ENCODE results near the gene PPP1CA.
"Not testable (repeated sequence)": the region's sequence is repeated elsewhere in the genome, so short reads cannot be mapped to it uniquely, and the experiment has no call there.

Gene PPP1CA

DNA sequence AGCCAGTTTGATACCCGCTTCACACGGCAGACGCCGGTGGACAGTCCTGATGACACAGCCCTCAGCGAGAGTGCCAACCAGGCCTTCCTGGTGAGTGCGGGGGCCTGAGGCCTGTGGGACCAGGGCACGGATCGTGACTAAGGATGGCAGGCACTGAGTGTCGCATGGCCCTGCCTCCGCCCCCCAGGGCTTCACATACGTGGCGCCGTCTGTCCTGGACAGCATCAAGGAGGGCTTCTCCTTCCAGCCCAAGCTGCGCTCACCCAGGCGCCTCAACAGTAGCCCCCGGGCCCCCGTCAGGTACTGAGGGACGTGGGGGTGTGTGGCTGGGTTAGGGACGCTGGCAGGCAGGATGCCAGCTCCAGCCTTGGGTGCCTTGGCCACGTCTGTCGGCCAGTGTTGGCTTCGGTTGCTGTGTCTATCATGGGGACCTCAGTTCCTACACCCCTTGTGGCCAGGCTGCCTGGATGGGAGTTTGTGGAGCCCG, 32.8 kb upstream of the PPP1CA start:
- no peak for DNase-seq

DNA sequence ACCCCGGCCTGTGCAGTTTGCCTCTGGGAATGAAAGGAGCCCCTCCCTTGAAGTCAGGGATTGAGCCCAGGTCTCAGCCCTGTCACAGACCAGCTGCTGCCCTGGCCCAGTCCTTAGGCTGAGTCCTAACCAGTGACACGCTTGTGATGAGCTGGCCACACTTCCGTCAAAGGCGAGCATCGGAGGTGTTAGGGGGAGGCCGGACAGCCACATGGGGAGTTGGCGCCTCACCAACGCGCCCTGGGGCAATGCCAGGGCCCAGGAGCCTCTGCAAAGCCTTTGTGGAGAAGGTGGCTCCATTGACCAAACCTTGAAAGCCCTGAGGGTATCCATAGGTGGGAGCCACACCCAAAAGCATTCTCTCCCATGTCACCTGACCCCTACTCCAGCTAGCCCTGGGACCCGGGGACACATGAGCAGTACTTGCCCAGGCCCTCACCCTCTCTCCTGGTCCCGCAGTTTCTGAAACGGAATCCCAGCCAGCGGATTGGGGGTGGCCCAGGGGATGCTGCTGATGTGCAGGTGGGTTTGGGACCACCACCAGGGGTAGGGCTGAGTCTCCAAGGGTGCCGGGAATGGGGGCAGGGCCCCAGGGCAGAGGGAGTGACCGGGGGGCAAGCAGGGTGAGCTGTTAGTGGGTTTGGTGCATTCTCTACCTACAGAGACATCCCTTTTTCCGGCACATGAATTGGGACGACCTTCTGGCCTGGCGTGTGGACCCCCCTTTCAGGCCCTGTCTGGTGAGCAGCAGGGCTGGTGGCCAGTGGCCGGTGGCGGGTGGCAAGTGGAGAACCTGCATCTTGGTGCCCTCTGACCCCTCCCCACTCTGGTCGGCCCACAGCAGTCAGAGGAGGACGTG, 32.1 kb upstream of the PPP1CA start:
- DNase-seq, result no peak

DNA sequence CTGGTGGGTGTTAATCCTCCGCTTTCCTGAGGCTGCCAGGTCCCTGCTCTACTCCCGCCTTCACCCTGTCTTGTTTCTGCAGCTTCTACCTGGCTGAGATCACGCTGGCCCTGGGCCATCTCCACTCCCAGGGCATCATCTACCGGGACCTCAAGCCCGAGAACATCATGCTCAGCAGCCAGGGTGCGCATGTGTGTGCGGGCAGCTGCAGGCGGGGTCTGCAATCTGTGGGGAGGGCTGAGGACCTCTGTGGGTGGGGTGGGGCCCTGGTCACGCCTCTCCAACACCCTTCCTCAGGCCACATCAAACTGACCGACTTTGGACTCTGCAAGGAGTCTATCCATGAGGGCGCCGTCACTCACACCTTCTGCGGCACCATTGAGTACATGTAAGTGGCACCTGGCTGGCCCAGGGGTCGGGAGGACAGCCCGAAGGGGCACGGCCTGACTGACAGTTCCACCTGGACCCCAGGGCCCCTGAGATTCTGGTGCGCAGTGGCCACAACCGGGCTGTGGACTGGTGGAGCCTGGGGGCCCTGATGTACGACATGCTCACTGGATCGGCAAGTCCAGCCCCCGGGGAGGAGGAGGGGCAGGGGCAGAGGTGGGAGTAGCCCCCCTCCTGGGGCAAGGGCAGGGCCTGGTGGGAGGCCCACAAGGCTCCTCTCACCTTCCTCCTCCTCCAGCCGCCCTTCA, 31.1 kb upstream of the PPP1CA start:
- DNase-seq, result no peak

DNA sequence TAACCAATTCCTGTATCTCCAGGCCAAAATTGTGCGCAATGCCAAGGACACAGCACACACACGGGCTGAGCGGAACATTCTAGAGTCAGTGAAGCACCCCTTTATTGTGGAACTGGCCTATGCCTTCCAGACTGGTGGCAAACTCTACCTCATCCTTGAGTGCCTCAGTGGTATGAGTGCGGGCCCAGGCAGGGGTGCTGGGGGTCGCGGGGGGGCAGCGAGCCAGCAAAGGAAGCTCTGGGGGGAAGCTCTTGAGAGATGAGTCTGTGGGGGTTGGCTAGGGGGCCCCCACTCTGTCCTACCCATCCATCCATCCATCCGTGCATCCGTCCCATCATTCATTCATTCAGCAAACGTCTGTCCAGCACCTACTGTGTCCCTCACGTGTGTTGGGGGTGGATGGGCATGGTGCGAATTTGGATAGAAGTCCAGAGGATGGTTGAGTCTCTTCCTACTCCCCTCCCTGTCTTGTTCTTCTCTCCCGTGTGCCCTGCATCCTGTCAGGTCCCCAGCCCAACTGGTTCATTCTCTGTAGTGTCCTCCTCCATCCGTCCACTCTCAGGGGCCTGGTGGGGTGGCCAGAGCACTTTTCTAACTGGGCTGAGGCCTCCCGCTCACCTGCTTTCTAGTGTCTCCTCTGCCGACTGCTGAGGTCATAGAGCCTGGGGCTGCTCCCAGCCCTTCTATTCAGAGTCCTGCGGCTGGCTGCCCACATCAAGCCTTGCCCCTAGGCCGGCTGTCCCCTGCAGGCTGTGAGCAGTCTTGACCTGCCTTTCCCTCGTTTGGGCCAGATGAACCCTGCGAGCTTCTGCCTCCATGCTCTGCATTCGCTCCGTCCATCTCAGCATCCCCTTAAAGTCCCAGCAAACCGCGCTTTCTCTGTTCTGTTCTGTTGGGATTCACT, 29.9 kb upstream of the PPP1CA start:
- no peak for DNase-seq

DNA sequence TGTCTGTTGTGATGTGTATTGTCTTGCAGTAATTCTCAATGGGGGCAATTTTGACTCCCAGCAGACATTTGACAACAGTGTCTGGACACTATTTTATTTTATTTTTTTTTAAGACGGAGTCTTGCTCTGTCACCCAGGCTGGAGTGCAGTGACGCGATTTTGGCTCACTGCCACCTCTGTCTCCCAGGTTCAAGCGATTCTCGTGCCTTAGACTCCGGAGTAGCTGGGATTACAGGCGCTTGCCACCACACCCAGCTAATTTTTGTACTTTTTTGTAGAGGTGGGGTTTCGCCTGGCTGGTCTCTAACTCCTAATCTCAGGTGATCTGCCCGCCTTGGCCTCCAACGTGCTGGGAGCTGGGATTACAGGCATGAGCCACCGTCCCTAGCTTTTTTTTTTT, 28.1 kb upstream of the PPP1CA start:
- no peak for DNase-seq

DNA sequence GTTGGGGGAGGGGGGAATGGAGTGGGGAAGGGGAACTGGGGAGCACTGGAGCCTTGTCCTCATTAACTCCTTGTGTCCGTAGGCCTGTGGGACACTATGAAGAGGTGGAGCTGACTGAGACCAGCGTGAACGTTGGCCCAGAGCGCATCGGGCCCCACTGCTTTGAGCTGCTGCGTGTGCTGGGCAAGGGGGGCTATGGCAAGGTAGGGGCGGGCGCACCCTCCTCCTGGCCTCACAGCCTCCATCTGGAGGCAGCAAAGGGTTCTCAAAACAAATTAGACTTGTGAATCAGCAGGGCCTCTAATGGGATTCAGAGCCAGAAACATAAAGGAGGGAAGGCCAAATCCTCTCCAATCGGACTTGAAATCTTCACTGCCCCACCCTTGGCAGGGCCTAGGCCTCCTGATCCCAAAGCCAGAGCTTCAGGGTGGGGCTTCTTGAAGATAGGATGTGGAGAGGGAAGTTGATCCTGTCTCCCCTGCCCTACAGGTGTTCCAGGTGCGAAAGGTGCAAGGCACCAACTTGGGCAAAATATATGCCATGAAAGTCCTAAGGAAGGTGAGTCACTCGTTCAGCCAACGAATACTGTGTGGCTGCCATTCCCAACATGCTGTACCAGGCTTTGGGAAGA, 27.5 kb upstream of the PPP1CA start:
- no peak for DNase-seq

DNA sequence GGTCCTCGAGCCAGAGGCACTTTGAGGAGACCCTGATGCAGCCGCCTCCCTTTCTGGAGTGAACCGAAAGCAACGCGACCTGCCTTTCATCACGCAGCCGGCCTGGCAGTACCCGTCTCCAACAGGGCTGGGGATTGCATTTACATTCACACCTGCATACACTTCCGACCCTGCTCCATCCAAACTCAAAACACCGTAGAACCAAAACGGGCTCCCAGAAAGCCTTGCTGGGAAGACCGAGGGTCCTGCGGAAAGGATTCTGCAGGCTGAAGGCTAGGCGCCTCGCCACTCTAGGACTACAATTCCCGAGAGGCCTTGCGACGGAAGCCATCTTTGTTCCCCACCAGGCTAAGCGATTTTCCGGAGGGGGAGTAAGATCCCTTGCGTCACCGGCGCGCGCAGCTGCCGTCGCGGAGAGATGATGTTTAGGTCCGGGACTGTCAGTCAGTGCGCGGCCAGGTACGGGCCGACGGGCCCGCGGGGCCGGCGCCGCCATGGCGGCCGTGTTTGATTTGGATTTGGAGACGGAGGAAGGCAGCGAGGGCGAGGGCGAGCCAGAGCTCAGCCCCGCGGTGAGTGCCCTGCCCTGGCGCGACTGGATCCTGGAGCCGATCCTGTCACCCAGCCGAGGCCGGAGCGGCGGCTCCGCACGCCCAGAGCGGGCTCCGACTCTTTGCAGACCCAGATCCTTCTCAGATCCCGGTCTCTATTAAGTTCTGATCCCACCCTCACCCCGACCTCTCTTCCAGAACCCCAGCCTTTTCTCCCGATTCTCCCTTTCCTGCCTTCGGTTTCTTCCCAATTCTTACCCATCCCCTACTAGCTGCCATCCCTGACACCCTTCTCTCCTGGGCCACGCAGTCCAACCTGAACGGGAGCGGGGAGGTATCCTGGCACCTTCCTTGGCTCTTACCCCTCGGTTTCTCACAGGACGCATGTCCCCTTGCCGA, 26.7 kb upstream of the PPP1CA start, which contains the start of gene RPS6KB2:
RPS6KB2 (plus strand) TSS at position 443 of the 950 bp plus-strand sequence; CDS start at position 495, 52 bp downstream.
- peak; percentile 100 for DNase-seq

DNA sequence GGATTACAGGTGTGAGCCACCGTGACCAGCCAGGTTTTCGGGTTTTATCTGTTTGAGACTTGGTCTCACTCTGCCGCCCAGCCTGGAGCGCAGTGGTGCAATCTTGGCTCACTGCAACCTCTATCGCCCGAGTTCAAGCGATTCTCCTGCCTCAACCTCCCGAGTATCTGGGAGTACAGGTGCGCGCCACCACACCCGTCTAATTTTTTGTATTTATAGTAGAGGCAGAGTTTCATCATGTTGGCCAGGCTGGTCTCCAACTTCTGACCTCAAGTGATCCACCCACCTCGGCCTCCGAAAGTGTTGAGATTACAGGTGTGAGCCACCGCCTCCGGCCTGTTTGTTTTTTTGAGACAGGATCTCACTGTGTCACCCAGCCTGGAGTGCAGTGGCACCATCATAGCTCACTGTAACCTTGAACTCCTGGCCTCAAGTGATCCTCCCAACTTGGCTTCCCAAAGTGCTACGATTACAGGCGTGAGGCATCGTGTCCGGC, 25.8 kb upstream of the PPP1CA start:
- DNase-seq, result not testable (repeated sequence)

DNA sequence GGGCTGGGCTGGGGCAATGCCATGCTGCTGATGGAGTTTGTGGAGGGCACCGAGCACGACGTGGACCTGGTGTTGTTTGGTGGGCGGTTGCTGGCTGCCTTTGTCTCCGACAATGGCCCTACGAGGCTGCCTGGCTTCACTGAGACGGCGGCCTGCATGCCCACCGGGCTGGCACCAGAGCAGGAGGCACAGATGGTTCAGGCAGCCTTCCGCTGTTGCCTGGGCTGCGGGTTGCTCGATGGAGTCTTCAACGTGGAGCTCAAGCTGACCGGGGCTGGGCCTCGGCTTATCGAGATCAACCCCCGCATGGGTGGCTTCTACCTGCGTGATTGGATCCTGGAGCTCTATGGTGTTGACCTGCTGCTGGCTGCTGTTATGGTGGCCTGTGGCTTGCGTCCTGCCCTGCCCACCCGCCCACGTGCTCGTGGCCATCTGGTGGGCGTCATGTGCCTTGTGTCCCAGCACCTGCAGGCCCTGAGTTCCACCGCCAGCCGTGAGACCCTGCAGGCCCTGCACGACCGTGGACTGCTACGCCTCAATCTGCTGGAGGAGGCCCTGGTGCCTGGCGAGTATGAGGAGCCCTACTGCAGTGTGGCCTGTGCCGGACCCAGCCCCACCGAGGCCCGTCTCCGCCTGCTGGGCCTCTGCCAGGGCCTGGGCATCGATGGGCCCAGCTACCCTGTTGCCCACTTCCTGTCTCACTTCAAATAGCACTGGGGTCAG, 22.4 kb upstream of the PPP1CA start:
- no peak for DNase-seq

DNA sequence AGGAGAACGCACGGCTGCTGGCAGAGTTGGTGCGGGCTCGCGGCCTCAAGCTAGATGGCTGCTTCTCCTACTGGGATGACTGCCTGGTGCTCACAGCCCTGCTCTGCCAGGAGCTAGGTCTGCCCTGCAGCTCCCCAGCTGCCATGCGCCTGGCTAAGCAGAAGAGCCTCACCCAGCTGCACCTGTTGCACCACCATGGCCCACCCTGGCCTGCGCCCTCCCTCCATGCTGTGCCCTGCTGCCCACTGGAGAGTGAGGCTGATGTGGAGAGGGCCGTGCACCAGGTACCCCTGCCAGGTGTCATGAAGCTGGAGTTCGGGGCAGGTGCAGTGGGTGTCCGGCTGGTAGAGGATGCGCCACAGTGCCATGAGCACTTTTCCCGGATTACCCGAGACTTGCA, 21.8 kb upstream of the PPP1CA start:
- DNase-seq, result no peak

DNA sequence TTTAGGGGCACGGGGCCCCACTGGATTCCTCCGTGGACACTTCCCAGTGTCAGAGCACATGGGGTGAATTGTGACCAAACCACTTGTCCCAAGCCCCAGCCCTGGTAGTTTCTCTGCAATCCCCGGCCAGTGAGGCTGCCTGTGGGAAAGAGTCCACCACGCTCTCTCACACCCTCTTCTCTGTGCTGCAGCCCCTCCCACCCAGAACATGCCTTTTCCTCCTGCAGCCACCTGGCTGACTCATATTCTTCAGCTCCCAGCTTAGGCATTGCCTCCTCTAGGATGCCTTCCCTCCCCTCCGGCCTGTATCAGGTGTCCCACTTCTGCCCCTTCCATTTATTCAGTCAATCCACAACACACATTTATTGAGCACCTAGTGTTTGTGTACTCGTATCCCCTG, 21.2 kb upstream of the PPP1CA start:
- no peak for DNase-seq

DNA sequence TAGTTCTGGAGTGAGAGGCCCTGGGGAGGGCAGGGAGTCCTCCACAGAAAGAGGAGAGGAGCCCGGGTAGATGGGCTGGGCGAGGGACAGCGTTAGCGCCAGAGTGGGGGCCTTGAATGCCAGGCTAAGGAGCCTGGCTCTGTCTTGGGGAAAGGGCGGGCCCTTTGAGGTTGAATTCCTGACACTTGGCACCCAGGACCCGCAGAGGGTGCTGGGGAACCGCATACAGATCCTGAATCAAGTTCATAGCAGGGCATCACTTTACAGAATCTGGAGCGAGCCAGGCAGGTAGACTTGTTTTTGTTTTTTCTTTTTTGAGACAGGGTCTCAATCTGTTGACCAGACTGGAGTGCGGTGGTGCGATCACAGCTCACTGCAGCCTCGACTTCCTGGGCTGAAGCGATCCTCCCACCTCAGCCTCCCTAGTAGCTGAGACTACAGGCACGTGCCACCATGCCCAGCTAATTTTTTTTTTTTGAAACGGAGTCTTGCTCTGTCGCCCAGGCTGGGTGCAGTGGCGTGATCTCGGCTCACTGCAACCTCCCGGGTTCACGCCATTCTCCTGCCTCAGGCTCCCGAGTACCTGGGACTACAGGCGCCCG, 19.9 kb upstream of the PPP1CA start:
- no peak for DNase-seq

DNA sequence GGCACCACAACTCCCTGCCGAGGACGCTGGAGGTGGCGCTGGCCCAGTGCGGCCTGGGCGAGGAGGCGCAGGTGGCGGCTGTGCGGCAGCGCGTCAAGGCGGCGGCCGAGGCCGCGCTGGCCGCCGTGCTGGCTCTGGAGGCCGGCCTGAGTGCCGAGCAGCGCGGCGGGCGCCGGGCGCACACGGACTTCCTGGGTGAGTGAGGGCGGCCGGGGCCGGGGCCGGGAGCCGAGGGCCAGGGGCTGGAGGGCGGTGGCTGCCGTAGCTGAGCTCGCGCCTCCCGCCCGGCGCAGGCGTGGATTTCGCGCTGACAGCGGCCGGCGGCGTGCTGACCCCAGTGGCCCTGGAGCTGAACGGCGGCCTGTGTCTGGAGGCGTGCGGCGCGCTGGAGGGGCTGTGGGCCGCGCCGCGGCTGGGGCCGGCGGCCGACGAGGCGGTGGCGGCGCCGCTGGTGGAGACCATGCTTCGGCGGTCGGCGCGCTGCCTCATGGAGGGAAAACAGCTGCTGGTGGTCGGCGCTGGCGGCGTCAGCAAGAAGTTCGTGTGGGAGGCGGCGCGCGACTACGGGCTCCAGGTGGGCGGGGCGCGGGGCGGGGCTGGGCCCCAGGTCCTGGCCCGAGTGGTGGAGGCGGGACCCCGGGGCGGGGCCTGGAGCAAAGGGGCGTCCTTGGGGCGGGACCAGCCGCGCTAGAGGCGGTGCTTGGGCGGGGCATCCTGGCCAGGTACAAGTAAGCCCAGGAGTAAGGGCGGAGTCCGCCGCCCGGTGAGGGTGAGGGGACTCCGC, 19.2 kb upstream of the PPP1CA start:
- DNase-seq, result peak; percentile 98 to 100

DNA sequence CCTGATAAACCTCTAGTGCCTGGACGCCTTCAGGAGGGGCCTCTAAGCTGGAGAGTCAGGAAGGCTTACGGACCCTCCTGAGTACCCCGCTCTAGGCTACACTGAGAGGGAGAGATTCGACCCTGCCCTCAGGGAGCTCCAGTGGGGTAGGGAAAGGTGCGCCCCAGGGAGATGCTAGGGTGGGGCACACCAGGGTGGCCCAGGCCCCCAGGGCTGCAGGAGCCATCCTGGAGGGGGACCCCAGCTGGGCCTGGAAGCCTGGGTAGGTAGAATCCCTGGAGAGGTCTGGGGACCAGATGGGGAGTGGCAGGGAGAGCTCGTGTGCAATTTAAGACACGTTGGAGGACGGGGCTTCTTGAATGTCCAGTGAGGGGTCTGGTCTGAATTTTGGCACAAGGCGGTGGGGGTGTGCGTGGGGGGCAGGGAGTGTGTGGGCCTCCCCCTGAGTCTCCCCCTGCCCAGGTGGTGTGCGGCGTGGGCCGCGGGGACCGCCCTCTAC, 18.5 kb upstream of the PPP1CA start:
- no peak for DNase-seq

DNA sequence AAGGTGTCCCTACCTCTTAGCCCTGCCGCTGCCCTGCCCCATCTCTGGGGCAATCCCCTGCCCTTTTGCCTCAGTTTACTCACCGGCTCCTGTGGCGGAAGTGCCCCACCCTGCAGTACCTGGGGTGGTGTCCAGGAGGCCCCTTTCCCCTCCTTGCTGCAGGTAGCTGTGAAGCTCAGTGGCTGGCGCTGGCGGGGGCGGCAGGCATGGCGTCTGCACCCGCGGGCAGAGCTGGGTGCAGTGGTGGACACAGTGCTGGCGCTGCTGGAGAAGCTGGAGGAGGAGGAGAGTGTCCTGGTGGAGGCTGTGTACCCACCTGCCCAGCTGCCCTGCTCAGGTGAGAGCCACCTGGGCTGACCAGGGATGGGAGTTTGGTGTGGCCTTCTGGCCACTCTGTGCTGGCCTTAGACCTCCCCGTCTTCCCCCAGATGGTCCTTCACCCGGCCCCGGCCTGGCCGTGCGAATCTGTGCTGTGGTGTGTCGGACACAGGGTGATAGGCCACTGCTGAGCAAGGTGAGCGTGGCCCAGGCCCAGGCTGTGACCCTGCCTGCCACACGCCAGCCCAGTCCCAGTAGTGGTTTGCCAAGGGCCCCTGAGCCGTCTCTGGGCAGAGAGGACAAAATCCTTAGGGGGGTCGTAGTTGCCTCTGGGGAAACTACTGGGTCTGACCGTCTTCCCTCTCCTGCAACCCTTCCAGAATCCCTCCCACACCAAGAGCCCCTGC, 17.8 kb upstream of the PPP1CA start:
- no peak for DNase-seq

DNA sequence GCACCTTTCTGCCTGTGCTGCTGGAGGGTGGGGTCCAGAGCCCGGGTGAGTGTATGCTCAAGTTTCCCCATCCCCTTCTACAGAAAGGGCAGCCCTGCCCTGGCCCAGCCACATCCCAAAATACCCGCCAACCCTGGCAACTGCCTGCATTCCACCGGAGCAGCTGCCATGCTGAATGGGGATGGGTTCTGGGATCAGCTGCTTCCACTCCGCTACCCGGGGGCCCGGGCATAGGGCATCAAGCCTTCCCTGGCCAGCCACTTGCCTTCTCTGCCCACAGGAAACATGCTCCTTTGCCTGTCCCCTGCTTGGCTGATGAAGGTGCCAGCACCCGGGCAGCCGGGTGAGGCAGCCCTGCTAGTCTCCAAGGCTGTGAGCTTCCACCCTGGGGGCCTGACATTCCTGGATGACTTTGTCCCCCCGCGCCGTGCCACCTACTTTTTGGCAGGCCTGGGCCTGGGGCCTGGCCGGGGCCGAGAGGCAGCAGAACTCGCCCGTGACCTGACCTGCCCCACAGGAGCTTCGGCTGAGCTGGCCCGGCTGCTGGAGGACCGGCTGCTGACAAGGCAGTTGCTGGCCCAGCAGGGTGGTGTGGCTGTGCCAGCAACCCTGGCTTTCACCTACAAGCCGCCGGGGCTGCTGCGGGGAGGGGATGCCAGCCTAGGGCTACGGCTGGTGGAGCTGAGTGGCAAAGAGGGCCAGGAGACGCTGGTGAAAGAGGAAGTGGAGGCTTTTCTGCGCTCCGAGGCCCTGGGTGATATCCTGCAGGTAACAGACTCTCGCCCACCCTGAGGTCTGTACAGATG, 17.0 kb upstream of the PPP1CA start:
- no peak for DNase-seq

DNA sequence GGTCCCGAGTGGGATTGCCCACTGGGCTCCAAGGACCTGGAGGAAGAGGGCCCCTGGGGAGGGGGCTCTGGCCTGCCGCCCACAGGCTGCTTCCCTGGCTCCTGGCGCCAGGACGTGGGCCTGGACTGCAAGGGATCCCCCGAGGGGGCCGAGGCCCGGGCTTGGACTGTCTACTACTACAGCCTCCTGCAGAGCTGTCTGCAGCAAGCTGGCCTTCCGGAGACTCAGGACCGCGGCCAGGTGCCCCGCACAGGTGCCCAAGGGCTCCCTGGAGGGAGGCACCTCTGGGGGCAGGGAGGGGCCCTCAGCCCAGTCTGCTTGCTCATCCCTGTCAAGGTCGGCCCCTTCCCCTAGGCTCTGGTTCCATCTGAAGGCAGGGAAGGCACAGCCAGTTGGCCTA, 15.8 kb upstream of the PPP1CA start:
- DNase-seq, result no peak
